HG03103 (cell line): ENCODE data around the gene CST4.
"Not testable (repeated sequence)": the region's sequence is repeated elsewhere in the genome, so short reads cannot be mapped to it uniquely, and the experiment has no call there.

Source experiments
- ATAC-seq: cut with Tn5 transposase; IDR thresholded peaks from one replicate; pipeline ENCODE4 v1.9.1; 2021; ENCODE audit warnings: low read depth; ENCODE audit not compliant: unreplicated experiment

Gene CST4

DNA sequence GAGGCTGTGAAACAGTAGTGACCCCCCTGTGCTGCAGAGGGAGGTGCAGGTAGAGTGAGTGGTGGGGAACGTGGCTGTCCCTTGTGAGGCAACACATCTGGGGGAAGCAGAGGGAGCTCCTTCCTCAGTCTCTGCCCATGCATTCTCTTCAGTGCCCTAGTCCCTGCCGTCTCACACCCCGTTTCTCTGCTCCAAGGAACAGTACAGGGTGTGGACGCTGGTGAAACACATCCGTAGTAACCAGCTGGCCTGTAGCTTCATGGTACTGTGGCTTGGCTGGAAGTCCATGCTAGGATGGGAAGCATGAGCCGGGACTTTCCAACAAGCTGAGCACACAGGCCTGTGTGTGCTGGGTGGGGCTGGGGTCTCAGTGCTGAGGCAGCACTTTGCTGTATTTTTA, 25.7 kb downstream of the CST4 start:
- ATAC-seq, result no peak

DNA sequence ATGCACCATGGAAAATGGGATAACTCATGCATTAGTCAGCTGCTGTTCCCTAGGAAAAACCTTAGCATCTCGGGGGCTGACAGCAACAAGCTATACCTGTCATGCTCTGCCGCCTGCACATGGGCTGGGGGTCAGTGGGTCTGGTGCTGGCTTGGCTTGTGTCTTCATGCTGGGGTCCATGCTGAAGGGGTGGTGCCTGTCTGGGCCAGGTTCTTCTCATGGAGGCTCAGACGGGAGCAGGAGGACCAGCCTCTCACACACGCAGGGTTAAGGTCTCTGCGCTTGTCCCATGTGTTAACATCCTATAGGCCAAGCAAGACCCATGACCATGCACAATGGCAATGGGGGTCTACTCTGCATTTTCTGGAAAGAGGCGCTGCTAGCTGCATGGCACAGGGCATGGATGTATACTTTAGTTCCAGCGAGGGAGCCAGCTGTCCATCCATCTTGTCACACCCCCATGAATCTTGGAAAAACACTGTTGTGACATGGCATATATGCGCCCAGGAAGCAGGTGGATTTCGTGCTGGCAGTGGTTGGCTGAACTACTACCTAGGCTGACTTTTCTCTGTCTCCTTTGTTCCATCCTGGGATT, 26.5 kb downstream of the CST4 start:
- ATAC-seq, result no peak

DNA sequence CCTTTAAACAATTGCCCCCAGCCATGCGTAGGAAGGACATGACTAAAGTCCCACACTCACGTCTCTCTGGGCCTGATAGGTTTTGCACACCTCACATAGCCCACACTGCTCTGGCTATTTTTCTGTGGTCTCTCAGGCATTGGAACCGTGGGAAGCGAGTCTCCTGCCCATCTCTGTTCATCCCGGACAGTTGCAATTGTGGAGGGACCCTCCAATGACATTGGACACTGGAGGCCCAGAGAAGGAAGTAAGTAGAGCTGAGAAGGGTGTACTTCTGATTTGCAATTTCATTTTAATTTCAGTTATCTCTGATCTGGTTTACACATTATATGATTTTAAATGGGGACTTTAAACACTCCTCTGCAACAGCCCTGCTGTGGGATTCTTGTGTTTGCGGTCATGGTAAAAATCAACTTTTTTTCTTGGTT, 27.8 kb downstream of the CST4 start:
- no peak for ATAC-seq

DNA sequence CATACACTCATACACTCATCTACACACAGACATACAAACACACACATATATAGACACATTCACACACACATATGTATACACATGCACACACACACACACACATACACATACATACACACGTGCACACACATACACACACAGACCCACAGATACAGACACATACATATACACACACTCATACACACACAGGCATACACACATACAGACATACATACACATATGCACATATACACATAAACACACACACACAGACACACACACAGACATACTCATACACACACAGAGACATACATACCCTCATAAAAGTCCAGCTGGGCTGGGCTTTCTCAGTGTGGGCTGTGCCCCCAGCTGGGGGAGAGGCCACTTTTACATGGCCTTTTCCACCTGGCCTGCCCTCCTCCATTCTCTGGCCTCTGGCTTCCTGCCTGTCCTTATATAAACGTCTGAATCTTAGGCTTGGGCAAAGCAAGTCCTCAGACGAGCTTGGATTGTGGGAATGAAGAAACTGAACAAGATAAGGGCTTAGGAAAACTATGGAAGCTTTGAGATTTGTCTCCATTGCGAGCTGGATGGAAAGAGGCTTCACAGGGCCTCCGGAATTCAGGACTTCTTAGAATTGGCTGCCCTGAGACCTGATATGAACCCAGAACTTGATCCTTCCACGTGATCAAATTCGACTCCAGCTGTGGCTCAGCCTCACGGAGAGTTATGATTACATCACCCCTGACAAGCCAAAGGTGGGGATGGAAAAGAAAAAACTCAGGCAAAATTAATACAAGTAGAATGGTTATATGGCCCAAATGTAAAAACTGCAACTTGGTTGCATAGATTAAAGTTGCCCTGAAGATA, 28.6 kb downstream of the CST4 start:
- no peak for ATAC-seq

DNA sequence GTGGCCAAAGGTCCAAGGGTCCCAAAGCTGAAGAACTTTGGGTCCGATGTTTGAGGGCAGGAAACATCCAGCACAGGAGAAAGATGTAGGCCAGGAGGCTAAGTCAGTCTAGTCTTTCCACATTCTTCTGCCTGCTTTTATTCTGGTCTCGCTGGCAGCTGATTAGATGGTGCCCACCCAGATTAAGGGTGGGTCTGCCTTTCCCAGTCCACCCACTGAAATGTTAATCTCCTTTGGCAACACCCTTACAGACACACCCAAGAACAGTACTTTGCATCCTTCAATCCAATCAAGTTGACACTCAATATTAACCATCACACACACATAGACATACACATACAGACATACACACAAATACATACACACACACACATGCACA, 29.2 kb downstream of the CST4 start:
- not testable (repeated sequence) for ATAC-seq

DNA sequence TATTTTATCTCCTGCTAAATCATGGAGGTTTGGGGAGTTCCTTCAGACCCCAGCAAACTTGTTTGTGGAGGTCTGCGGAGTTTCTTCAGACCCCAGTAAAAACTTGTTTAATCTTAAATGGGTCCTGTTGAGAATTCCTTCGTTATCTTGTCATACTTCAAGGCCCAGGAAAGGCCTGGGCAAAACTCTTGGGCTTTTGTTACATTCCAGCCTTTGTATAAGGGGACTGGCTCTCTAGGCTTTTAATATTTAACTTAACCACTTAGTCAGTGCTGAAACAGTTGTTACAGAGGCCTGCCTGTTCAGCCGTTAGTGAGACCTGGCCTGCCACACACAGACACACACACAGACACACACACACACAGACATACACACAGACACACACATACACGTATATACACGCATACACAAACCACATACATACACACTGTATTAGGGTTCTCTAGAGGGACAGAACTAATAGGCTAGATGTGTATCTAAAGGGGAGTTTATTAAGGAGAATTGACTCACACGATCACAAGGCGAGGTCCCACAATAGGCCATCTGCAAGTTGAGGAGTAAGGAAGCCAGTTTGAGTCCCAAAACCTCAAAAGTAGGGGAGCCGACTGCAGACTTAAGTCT, 29.7 kb downstream of the CST4 start:
- no peak for ATAC-seq

DNA sequence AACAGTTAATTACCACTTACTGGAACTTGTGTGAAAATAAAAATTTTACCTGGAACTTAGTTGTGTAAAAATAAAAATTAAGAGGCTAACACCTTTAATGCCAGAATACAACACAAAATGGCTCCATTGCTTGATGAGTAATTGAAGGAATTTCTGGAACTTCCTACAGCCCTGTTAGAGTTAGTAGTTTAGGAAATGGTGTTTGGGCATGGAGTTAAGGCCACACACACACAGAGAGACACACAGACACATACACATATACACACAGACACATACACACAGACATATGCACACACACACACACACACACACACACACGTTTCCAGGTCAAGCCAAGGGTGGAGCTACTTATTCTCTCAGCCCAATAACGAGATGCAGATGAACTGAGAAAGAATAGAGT, 30.5 kb downstream of the CST4 start:
- no peak for ATAC-seq

DNA sequence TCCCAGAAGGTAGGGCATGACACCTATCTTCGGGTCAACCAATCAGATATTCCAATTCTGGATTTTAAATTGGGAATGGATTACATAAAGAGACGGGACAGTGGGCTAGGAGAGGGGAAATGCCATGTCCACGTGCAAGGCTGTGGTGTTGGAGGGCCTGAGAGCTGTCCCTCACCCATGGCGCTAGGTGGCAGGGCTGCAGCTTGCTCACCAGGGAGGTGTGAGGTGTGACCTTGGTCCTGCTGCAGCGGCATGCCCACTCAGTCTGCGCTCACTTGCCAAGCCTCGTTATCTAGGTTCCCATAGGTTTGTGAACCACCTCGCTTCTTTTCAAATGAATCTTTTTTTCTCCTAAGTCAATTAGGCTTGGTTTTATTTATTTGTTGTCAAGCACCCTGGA, 31.6 kb downstream of the CST4 start:
- no peak for ATAC-seq

DNA sequence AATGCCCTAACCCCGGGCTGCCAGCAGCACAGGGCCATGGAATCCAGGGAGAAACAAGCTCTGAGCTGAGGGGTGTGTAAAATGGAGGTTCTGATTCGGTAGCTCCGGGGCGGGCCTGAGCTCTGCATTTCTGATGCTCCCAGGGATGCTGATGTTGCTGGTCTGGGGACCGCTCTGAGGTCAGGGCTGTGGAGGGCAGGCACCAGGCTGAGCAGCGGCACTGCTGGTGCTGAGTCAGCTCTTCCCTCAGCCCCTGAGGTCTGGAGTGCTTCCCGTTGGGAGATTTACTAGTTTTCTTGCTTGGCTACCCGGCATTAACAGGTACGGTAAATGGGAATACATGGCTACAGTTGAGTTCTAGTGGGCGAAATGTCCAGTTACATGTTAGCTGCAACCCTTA, 32.5 kb downstream of the CST4 start:
- no peak for ATAC-seq

DNA sequence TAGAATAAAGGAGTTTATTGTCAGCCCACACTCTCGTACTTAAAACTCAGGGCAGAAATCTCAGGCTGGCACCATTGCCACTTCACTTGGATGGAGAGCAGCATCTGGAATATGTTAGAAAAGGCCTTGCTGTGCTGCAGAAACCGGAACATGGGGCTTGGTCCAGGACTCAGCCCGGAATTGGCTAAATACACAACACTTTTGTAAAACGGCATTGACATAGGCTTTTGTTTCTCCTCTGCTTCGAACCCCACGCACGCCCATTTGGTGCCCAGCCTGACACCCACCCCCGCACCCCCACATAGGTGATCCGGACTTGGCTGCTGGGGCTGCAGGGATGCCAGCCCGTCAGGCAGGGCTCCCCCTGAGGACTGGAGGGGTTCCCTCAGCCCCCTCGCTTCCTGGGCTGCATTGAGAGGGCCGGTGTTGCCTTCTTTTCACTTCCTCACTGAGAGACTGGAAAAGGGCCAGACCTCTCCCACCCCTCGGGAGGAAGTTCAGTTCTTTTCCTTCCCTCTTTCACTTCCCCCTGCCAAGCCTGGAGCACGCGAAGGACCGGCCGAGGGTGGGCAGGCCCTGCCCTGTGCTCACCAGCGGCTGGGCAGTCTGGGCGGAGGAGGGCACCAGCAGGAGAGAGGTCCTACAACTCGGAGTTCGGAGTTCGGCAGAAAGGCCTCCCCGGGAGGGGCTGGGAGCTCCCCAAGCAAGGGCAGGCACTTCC, 33.2 kb downstream of the CST4 start:
- ATAC-seq, result no peak

DNA sequence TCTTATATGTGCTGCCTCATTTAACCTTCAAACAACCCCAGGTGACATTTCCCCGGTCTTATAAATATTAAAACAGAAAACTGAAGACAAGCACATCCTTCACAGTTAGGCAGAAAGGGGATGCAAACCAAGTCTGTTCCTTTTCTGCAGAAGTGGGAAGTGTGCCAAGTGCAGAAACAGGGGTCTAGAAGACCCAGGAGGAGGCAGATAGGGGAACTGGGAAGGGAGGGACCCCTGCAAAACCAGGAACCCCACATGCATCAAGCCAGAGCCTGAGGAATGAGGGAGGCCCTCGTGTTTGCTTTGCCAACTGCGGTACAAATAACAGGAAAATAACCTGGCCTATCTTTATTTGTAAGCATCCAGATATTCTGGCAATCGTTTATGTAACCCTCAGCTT, 34.1 kb downstream of the CST4 start:
- no peak for ATAC-seq

DNA sequence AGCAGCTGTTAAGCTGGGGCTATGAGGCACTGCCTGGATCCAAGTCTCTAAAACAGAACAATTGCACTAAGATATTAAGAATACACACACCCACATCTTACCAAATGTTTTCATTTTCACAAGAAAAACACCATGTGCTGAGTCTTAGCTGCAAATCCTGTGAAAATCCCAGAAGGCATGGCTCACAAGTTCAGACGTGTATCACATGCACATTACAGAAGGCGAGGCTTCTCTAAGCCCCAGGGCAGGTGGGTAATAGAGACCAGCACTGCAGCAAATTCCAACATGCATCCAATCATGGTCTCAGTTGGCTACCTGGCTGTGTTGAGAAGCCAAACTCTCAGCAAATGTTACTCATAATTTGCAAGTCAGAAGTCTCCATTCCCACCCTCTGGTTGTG, 34.8 kb downstream of the CST4 start:
- ATAC-seq, result no peak

DNA sequence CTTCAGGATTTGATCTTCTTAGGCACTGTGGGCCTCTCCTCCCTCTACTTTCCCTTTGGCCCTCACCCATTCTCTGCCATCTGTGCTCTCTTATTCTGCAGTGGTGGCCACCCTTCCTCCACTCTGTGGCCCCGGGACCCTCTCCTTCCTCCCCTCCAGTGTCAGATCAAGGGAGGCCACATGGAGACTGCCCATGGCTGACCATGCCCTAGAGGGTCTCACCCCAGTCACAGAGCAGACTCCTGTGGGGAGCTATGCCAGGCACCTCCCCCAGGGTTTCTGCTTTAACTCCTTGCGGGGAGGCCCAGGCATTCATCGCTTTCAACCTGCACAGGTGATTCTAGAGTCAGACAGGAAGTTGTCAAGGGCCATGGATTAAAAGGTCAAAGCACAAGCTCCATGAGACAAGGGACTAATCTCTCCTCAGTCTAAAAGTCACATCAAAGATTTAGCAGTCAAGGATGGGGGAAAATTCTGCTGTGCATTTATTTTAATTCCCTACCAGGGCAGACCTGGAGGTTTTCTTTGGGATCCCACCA, 35.4 kb downstream of the CST4 start:
- ATAC-seq, result no peak

DNA sequence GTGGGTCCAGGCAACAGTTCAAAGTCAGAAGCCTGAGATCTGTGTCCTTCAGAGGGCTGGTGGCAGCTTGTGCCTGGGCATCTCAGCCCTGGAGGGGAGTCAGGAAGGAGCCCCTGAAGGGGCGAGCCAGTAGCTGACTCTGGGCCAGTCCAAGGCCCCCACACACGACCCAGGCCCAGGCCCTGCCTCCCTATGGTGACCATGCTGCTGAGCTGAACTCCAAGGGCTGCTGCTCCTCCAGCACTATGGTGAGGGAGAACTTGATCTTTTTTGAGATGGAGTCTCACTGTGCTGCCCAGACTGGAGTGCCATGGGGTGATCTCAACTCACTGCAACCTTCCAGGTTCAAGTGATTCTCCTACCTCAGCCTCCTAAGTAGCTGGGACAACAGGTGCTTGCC, 35.9 kb downstream of the CST4 start:
- ATAC-seq, result no peak

DNA sequence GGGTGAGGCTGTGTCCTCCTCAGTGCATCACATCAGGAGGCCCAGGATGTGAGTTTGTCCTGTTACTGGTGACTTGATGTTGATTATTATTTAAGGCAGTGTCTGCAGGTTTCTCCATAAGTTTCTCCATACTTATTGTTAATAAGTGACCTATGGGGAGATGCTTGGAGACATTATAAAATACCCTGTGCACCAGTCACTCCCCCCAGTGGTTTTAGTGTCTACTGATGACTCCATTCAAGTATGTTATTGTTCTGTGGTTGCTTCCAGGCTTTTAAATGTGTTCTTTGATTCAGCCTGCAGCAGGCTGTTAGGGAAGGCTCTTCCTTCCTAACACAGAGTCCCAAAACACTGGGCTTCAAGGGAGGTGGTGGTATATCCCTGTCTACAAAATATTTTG, 36.5 kb downstream of the CST4 start:
- no peak for ATAC-seq

DNA sequence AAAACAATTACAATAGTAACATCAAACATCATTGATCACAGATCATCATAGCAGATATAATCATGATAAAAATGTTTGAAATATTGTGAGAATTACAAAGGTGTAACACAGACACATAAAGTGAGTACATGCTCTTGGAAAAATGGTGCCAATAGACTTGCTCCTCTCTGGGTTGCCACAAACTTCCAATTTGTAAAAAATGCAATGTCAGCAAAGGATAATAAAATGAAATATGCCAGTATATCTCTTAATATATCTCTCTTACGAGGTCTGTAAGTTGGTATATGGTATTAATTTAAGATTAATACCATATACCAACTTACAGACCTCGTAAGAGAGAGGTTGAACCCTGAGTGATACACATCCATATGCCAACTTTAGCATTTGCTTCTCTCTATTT, 37.7 kb downstream of the CST4 start:
- no peak for ATAC-seq

DNA sequence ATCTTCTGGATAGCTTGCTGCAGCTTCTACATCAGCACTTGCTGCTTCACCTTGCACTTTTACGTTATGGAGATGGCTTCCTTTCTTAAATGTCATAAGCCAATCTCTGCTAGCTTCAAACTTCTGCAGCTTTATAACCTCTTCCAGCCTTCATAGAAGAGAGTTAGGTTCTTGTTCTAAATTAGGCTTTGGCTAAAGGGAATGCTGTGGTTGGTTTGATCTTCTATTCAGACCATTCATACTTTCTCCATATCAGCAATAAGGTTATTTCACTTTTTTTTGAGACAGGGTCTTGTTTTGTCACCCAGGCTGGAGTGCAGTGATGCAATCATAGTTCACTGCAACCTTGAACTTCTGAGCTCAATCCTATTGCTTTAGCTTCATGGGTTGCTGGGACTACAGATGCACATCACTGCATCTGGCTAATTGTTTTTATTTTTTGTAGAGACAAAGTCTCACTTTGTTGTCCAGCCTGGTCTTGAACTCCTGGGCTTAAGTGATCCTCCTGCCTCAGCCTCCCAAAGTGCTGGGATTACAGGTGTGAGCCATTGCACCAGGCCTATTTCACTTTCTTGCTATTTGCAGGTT, 38.9 kb downstream of the CST4 start:
- no peak for ATAC-seq

DNA sequence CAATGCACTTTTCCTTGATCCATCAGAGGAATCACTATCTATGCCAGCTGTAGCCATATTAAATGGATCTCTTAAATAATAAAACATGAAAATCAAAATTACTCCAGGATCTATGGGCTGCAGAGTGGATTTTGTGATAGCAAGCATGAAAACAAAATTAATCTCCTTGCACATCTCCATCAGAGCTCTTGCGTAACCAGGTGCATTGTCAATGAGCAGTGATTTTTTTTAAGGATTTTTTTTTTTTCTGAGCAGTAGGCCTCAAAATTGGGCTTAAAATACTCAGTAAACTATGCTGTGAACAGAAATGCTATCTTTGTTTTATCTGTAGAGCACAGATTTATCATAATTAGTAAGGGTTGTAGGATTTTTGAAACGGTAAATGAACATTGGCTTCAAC, 39.6 kb downstream of the CST4 start:
- ATAC-seq, result no peak

DNA sequence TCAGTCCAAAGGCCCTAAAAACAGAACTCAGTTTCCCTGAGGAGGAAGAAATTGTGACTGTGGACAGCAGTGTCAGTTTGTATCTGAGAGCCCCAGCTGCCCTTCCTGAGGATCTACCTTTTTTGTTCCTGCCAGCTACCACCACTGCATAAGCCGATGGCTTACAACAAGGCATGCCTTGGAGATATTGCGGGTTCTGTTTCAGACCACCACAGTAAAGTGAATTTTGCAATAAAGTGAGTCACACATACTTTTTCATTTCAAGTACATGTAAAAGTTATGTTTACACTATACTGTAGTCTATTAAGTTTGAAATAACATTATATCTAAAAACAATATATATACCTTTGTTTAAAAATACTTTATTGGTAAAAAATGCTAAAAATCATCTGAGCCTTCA, 41.5 kb downstream of the CST4 start:
- ATAC-seq, result no peak

DNA sequence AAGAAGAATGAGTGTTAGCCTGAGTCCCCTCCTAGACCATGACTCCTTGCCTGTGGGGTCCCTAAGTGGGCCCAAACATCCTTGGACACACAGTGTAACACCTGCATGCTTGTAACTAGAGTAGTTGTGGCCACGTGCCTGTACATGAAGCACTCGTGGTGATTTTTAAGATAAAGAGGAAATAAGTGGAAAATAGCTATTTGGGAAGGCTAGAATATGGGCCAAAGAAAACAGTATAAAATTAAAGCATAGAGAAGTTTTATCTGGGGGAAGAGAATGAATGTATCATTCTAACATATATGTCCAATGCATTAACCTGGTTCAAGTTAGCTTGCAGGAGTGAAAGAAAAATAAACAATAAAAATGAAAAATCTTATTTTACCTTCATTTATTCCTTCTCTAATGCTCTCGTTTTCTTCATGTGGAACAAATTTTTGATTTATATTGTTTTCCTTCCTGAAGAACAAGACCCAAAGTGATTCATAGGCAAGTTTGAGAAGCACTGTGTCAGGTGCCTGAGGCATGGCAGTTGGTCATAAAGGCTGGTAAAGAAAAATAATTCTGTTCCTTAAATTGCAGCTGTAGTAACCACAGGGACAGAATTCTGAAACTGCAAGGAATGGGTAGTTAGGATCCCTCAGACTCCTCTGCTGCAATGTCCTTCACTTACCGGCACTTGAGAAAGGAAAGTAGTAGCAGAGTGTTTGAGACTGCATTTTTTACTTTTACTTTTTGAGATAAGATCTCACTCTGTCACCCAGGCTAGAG, 42.5 kb downstream of the CST4 start:
- ATAC-seq, result no peak
